Measurements from ENCODE around the gene ADAMTSL5. TPM values are rescaled to one million over a fixed set of nuclear protein-coding genes. Genes with fewer than 3 reads are reported as not detected.
A peak's percentile ranks its signal among the peaks of the same experiment; 100 is the strongest.

Gene ADAMTSL5
- total and polyA plus RNA-seq, 9 of the 15 experiments (the other 6 are each of a cell fraction or from before 2014, with no cell fraction given): 1.0 to 11.6 (median 4.1) TPM

DNA sequence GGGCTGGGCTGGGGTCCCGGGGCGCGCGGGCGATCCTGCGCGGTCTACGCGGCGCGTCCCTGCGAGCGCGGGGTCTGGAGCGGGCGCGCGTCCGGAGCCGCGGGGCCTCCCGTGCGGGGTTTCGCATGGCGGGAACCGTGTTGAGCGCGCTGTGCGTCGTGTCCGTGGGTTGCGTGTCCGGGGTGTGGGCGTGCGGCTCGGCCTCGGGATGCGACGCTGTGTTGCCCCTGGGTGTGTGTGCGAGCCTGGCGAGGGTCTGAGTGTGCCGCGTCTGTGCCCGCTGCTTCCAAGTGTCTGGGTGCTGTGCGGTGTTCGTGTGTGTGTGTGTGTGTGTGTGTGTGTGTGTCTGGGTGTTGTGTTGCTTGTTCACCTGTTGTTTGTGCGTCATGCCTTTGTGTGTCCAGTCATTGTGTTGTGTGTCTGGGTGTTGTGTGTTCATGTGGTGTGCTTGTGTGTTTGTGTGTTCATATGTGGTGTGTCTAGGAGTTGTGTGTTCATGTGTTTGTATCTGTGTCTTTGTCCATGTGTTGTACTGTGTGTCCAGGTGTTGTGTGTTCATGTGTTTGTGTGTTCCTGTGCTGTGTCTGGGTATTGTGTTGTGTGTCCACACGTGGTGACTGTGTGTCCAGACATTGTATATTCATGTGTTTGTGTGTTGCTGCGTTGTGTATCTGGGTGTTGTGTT lies 11.6 kb upstream of the ADAMTSL5 start (continued):
- TF ChIP-seq, protein P1, sequence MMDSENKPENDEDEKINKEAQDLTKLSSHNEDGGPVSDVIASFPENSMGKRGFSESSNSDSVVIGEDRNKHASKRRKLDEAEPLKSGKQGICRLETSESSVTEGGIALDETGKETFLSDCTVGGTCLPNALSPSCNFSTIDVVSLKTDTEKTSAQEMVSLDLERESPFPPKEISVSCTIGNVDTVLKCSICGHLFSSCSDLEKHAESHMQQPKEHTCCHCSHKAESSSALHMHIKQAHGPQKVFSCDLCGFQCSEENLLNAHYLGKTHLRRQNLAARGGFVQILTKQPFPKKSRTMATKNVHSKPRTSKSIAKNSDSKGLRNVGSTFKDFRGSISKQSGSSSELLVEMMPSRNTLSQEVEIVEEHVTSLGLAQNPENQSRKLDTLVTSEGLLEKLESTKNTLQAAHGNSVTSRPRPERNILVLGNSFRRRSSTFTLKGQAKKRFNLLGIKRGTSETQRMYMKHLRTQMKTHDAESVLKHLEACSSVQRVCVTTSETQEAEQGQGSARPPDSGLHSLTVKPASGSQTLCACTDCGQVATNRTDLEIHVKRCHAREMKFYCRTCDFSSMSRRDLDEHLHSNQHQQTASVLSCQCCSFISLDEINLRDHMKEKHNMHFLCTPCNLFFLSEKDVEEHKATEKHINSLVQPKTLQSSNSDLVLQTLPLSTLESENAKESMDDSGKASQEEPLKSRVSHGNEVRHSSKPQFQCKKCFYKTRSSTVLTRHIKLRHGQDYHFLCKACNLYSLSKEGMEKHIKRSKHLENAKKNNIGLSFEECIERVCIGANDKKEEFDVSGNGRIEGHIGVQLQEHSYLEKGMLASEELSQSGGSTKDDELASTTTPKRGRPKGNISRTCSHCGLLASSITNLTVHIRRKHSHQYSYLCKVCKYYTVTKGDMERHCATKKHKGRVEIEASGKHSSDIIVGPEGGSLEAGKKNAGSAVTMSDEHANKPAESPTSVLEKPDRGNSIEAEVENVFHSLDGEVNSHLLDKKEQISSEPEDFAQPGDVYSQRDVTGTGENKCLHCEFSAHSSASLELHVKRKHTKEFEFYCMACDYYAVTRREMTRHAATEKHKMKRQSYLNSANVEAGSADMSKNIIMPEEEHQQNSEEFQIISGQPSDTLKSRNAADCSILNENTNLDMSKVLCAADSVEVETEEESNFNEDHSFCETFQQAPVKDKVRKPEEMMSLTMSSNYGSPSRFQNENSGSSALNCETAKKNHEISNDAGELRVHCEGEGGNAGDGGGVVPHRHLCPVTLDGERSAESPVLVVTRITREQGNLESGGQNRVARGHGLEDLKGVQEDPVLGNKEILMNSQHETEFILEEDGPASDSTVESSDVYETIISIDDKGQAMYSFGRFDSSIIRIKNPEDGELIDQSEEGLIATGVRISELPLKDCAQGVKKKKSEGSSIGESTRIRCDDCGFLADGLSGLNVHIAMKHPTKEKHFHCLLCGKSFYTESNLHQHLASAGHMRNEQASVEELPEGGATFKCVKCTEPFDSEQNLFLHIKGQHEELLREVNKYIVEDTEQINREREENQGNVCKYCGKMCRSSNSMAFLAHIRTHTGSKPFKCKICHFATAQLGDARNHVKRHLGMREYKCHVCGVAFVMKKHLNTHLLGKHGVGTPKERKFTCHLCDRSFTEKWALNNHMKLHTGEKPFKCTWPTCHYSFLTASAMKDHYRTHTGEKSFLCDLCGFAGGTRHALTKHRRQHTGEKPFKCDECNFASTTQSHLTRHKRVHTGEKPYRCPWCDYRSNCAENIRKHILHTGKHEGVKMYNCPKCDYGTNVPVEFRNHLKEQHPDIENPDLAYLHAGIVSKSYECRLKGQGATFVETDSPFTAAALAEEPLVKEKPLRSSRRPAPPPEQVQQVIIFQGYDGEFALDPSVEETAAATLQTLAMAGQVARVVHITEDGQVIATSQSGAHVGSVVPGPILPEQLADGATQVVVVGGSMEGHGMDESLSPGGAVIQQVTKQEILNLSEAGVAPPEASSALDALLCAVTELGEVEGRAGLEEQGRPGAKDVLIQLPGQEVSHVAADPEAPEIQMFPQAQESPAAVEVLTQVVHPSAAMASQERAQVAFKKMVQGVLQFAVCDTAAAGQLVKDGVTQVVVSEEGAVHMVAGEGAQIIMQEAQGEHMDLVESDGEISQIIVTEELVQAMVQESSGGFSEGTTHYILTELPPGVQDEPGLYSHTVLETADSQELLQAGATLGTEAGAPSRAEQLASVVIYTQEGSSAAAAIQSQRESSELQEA (IDR thresholded peaks at IDR 0.05; ENCODE audit: low read depth): peak; percentile 54; the same call in 1 of the 2 replicates
- TF ChIP-seq TAF15 (IDR thresholded peaks at IDR 0.05; ENCODE audit: low read depth, low read length) (no peak), PHF20 (IDR thresholded peaks at IDR 0.05; ENCODE audit: partially characterized antibody) (peak; percentile 51), ZNF436 (CRISPR knock-in tag; IDR thresholded peaks at IDR 0.05) (no peak), HLTF (IDR thresholded peaks at IDR 0.05) (peak; percentile 74), EHMT2 (IDR thresholded peaks at IDR 0.05) (peak; percentile 36; the same call in 1 of the 2 replicates), POU5F1 (IDR thresholded peaks at IDR 0.05; ENCODE audit: borderline replicate concordance, low read depth, low read length, partially characterized antibody) (no peak), NCOA1 (IDR thresholded peaks at IDR 0.05; ENCODE audit: low read depth) (peak; percentile 26; the same call in 1 of the 2 replicates), KDM1A (IDR thresholded peaks at IDR 0.05) (peak in 1 of 2 experiments; percentile 55; a peak in 1 of 4 replicates), ERF (CRISPR knock-in tag; IDR thresholded peaks at IDR 0.05) (no peak)
- TF ChIP-seq, protein P2, sequence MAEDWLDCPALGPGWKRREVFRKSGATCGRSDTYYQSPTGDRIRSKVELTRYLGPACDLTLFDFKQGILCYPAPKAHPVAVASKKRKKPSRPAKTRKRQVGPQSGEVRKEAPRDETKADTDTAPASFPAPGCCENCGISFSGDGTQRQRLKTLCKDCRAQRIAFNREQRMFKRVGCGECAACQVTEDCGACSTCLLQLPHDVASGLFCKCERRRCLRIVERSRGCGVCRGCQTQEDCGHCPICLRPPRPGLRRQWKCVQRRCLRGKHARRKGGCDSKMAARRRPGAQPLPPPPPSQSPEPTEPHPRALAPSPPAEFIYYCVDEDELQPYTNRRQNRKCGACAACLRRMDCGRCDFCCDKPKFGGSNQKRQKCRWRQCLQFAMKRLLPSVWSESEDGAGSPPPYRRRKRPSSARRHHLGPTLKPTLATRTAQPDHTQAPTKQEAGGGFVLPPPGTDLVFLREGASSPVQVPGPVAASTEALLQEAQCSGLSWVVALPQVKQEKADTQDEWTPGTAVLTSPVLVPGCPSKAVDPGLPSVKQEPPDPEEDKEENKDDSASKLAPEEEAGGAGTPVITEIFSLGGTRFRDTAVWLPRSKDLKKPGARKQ (CRISPR knock-in tag; IDR thresholded peaks at IDR 0.05): no peak
- TF ChIP-seq, protein P3, sequence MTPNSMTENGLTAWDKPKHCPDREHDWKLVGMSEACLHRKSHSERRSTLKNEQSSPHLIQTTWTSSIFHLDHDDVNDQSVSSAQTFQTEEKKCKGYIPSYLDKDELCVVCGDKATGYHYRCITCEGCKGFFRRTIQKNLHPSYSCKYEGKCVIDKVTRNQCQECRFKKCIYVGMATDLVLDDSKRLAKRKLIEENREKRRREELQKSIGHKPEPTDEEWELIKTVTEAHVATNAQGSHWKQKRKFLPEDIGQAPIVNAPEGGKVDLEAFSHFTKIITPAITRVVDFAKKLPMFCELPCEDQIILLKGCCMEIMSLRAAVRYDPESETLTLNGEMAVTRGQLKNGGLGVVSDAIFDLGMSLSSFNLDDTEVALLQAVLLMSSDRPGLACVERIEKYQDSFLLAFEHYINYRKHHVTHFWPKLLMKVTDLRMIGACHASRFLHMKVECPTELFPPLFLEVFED (CRISPR knock-in tag; conservative IDR thresholded peaks at IDR 0.05): no peak
- TF ChIP-seq, protein P4, sequence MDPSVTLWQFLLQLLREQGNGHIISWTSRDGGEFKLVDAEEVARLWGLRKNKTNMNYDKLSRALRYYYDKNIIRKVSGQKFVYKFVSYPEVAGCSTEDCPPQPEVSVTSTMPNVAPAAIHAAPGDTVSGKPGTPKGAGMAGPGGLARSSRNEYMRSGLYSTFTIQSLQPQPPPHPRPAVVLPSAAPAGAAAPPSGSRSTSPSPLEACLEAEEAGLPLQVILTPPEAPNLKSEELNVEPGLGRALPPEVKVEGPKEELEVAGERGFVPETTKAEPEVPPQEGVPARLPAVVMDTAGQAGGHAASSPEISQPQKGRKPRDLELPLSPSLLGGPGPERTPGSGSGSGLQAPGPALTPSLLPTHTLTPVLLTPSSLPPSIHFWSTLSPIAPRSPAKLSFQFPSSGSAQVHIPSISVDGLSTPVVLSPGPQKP (CRISPR knock-in tag; IDR thresholded peaks at IDR 0.05): no peak
- TF ChIP-seq, protein P5, sequence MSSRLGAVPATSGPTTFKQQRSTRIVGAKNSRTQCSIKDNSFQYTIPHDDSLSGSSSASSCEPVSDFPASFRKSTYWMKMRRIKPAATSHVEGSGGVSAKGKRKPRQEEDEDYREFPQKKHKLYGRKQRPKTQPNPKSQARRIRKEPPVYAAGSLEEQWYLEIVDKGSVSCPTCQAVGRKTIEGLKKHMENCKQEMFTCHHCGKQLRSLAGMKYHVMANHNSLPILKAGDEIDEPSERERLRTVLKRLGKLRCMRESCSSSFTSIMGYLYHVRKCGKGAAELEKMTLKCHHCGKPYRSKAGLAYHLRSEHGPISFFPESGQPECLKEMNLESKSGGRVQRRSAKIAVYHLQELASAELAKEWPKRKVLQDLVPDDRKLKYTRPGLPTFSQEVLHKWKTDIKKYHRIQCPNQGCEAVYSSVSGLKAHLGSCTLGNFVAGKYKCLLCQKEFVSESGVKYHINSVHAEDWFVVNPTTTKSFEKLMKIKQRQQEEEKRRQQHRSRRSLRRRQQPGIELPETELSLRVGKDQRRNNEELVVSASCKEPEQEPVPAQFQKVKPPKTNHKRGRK (tag; IDR thresholded peaks at IDR 0.05): no peak
